KG1 (cell line): ENCODE results near the gene NCOR2.

Source experiments
- DNase-seq: peaks from one replicate; lab custom pipeline; 2025; lab: John Stamatoyannopoulos, UW

The NCOR2 gene

DNA sequence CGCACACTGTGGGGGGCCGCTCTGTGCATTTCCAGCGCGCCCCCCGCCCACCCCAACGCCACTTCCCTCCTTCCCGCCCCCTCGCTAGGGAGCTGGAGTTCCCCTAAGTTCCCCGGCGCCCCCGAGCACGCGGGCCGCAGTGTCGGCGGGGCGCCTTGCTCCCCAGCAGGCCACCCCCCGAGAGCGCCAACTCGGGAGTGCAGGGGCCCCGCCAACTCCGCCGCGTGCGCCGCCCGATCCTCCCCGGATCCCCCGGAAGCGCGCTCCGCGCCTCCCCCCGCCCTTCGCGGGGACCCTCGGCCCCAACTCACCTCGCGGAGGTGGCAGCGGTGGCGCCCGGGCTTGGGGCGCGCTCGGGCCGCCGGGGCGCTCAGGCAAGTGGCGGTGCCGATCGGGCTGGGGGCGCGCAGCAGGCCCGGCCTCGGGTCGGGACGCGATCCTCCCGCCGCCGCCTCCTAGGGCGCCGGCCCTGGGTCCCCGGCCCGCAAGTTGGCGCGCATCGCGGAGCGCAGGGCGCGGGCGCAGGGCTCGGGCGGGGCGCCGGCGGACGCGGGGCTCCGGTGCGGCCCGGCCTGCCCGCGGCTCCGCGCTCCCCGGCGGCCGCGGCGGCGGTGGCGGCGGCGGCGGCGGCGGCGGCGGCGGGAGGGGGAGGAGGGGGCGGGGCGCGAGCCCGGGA is at the start of gene NCOR2:
TSS of gene NCOR2 (minus strand) at position 616 of the 676 bp plus-strand sequence. CDS start 72,361 bp downstream, outside the sequence.
- no peak for DNase-seq

DNA sequence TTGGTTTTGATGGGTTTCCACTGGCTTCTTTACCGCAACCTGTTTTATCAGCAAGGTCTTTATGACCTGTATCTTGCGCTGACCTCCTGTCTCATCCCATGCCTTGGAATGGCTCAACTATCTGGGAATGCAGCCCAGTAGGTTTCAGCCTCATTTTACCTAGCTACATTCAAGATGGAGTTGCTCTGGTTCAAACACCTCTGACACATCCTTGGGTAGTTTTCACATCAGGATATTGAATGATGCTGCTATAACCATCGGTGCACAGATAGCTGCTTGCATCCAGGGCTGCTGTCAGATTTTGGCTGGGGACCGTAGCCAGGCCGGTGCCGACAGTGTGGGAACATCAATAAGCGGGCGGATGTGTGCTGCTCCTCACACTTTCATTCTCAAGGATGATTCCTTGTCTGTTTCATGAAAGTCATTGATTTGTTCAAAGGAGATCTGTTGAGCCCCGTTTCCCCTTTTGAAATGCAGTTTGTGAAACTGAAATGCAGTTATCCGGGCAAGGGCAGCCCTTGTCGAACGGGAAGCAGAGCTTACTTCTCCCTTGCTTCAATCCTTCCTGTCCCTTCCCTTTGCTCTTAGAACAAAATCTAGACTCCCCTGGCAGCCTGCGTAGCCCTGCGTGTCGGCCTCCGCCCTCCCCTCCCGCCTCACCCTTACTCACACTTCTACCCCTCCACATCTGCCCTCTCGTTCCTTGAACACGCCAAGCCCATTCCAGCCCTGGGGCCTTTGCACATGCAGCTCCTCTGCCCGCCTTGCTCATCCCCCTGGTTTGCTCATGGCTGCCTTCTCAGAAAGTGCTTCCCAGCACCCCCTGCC is 49.2 kb upstream of the NCOR2 start:
- DNase-seq: no peak

DNA sequence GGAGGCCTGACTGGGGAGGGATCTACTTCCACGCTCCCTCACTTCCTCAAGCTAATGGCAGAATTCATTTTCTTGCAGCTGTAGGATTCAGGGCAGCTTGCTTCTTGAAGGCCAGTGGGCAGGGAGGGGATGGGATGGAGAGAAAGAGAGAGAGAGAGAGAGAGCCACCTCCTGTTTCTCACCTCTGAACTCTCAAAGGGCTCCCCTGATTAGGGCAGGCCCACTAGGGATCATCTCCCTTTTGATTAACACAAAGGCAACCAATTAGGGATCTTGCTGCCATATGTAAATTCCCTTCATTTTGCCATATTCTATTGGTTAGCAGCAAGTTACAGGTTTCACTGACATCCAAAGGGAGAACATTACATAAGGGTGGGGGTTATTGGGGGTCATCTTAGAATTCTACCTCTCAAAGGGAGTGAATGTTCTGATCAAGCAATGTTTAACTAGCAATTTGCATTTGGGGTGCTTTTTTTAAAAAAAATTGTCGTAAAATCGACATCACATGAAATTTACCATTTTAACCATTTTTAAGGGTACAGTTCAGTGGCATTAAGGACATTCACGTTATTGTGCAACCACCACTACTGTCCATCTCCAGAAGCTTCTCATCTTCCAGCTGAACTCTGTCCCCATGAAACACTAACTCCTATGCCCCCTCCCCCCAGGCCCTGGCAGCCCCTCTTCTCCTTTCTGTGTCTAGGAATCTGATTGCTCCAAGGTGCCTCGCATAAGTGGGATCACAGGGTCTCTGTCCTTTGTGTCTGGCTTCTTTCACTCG is 47.3 kb upstream of the NCOR2 start:
- DNase-seq: no peak

DNA sequence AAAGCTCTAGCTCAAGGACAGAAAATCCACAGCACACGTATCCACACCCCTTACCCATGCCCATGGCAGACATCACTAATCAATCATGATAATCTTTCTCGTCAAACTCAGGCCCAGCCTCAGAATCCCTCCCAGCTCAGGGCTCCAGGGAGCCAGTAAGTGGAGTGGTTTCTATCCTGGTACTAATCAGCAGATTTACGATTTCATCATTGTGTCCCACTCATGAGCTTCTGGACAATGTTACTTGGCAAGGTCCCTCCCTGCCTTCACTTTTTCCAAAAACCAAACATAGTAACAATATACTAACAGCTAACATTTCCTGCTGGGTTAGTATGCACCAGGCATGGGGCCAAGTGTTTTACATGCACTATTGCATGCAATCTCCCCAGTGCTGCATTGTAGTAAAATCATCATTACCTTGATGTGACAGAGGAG is 45.8 kb upstream of the NCOR2 start:
- DNase-seq: no peak

DNA sequence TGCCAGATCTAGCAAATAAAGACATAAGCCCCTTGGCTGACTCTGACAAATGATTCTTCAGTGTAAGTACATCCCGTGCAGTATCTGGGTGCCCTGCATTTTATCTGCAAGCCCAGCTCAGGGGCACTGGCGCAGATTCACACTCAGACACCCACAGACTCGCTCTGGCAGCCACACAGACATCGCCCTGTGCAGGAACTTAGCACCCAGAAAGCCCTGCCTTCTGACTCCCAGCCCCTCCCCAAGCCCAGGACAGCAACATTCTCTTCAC is 44.9 kb upstream of the NCOR2 start:
- no peak for DNase-seq

DNA sequence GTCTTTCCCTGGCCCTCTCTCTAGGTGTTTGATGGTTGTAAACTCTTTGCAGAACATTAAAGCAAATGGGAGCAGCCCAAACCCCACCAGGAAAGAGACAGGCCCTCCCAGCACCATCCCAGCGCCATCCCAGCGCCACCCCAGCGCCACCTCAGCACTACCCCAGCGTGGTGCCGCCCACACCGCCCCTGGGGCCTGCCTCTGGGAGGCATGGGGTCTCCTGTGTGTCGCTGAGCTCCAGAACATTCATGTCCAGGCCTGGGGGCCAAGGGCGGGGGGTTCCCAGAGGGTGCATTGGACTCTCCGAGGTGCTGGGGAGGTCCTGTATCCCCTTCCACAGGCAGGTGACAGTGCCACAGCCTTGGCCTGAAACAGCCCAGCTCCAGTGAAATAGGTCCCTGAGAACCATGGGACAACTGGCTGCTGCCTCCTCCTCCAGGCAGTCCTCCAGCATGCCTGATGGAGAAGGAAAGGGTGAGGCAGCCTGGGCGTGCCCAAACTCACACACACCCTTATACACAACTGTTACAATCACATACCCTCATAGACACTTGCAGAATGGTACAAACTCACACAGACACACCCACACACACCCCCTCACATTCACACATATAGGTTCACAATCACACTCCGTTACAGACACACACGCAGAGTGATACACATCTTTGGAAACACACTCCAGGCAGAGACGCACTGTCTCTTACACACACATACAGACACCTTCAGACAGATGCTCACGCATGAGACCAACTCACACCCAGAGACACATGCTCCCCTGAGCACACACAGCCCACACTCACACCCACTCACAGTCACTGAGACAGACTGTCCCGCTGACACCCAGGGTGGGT is 44.4 kb upstream of the NCOR2 start:
- DNase-seq: no peak

DNA sequence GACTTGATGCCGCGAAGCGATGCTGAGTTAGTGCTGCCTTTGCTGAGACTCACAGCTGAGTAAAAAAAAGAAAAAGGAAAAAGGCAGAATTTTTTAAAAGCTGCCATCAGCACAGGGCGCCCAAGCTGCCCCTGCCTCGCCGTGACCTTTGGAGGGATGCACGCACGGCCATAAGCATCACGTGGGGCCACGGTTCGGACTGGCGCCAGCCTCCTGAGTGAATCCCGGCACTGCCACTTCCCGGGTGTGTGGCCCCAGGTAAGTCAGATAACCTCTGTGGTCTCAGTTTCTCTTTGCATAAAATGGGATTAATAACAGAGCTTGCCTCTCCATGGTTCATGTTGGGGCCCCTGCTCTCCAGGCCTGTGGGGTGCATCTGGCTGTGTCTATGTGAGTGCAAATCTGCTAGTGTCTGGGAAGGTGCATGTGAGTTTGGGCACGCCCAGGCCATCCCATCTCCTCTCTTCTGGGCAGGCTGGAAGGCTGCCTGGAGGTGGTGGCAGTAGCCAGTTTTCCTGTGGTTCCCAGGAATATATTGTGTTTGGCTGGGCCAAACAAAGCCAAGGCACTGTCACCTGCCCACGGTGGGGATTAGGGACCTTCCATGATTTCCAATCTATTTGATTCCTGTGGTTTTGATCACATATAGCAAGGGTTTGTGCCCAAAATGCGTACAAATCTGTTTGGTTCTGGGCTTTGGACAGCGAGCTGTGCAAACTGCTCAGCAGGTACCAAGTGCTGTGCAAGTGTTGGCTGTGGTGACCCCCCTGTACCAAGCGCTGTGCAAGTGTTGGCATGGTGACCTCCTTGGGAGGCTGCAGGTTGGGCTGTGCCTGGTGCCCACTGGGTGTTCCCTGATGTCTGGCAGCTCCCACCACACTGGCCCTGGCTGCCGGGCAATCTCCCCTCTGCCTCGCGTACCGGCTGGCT is 43.5 kb upstream of the NCOR2 start:
- DNase-seq: no peak

DNA sequence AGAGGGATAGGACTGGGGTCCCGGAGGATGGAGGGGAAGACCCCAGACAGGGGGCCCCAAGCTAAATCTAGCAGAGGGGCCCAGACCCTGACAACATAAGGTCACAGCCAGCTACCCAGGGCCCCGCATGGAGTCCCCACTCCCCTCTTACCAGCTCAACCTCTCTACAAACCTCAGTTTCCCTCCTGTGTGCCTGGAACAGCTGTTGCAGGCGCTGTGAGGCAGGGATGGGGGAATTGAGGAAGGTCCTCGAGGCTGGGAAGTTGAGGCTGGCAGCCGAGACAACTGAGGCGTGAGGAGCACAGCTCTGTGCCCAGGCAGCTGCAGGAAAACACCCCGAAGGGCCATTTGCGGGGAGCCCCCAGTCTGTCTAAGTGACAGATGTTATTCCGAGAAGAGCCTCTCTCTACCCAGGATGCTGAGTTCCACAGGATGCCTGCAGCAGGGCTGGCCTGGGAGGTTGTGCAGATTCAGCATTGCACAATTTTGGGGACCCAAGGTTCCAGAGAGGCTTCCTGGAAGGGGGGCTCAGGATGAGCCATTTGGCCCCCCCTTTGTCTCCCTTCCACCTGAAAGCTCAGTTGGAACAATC is 42.7 kb upstream of the NCOR2 start:
- DNase-seq: no peak

DNA sequence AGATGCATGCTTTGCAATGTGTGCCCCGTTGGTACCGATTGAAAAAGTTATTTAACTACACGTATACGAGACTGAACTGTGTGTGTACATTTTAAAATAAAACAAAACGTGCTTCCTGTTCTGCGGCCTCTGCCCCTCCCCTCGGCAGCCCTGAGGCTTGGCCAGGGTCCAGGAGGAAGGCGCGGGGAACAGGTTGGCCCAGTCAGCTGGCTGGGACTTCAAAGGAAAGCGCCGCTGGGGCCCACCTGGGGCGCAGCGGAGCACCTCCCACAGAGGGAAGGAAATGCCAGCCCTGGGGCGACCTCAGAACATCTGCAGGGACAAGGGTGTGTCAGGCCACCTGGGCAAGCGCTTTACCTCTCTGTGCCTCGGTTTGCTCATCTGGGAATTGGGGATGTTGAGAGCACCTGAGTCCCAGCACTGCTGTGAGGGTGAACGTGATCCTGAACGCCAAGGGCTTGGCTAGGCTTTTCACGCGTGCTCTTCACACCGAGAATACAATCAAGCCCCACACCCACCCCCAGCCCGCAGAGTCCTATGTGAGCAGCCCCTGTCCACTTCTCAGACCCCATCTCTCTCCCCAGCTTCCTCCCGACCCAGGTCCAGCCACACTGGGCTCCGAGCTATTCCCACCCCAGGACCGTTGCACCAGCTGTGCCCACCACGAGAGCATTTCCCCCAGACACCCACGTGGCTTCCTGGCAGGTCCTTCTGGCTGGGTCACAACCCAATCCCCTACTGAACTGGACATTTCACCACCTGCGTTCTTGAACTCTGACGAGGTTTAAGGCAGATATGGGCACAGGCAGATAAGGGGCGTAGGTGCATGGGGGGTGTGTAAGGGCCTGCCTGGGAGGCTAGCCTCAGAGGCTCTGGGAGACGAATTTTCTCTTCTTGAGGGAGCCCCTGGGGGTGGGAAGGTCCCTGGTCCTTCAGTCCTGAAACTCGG is 41.9 kb upstream of the NCOR2 start:
- DNase-seq: peak; percentile 77

DNA sequence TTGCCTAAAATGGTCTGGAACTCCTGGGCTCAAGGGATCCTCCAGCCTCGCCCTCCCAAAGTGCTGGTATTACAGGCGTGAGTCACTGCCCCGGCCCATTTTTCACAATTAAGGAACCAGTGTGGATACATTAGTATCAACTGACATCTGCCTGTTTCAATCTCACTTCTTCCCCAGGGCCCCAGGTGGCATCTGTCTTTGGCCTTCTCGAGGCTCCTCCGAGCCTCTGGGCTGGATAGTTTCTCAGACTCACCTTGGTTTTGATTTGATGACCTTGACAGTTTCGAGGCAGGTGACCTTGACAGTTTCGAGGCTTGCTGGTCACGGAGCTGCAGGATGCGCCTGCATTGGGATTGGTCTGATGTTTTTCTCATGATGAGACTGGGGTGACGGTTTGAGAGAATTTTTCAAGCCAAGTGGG is 41.0 kb upstream of the NCOR2 start:
- DNase-seq: no peak

DNA sequence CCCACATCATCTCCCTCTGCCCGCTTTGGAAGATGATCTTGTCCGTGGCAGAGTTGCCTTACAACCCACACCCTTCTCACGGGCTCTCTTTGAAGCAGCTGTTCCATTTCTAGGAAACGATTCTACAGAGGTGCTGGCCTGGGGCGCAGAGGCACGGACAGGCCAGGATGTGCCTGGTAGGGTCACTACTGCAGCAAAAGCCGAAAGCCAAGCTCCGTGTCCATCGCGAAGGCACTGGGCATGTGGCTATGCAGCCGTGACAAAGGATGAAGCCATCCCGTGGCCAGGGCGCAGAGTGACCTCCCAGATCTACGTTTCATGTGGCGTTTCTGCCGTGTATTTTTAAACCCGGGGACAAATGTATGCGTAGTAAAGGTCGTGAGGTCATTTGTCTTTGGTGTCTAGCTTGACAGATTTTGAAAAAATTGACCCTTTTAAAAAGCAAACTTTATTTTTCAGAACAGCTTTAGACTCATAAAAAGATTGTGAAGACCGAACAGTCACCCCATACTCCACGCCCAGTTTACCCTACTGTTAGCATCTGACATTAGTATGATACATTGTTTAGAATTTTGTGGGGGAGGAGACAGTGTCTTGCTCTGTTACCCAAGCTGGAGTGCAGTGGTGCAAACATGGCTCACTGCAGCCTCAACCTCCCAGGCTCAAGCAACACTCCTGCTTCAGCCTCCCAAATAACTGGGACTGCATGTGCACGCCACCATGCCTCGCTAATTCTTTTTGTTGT is 40.4 kb upstream of the NCOR2 start:
- no peak for DNase-seq

DNA sequence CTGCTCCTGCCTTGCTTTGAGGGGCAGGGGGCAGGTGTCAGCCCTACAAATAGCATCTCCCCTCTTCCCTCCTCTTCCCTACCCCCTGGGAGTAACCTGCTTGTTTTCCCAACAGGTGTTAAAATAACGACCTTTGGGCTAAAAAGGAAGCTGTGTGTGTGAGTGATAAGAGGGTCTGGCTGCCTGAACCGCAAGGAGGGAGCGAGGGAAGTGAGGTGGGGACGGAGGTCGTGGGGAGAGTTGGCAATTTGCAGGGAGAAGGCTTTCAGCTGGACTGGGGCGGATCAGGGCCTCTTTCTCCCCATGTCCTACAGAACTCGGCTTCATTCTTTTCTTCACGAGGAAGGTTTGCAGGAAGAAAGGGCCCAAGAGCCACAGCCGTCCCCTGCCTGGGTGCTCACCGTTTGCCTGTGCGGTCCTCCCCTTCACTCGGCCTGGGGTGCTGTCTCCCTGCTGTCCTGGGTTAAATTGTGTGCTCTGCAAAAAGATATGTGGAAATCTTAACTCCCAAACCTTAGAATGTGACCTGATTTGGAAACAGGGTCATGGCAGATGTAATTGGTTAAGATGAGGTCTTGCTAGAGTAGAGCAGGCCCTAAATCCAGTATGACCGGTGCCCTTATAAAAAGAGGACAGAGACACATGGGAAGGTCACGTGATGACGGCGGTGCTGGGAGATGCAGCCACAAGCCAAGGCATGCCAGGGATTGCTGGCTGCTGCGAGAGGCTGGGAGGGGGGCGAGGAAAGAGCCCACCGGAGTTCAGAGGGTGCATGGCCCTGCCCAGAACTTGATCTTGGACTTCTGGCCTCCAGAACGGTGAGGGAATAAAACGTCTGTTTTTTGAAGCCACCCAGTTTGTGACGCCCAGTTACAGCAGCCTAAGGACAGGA is 38.7 kb upstream of the NCOR2 start:
- no peak for DNase-seq

DNA sequence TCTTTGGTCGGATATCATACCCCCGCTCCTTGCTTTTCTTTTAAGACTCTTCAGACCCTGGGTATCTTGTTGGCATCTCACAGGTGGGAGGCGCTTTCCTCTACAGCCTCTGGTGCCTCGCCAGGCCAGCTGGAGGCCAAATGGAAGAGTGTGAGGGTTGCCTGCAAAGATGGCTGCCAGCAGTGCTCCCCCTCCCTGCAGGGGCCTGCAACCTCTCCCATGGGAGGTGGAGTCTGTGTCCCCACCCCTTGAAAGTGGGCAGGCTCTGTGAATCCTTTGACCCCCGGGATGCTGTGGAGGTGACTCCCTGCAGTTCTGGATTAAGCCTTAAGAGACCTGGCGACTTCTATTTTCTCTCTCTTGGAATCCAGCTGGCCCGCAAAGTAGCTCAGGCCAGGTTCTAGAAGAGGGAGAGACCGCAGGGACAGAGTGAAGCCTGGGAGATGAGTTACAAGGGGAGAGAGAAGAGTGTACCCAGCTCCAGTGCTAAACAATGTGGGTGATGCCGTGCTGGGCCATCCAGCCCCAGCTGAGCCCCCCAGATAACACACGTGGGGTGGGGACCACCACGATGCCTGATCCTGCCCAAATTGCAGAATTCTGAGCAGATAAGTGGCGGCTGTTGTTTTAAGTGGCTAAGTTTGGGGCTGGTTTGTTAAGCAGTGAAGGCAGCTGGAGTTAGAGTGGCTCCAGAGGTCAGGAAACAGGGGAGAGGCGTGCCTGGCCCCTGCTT is 37.9 kb upstream of the NCOR2 start:
- DNase-seq: no peak

DNA sequence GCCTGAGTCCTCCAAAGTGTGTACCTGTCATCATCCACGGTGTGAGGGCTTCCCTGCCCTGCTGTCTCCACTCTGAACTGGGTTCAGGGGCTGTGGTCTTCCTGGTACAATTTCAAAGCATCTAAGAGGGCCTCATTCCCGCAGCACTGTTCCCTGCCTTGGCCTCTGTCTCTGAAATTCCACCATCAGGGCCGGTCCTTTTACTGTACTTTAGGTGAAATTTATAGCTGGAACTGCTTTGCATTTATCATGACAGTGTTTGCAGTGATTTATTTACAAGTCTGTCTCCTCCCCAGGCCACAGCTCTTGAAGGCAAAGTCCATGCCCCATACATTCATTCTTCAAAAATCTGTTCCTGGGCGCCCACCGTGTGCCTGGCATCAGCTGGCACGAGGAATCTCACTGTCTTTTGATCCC is 36.9 kb upstream of the NCOR2 start:
- no peak for DNase-seq

DNA sequence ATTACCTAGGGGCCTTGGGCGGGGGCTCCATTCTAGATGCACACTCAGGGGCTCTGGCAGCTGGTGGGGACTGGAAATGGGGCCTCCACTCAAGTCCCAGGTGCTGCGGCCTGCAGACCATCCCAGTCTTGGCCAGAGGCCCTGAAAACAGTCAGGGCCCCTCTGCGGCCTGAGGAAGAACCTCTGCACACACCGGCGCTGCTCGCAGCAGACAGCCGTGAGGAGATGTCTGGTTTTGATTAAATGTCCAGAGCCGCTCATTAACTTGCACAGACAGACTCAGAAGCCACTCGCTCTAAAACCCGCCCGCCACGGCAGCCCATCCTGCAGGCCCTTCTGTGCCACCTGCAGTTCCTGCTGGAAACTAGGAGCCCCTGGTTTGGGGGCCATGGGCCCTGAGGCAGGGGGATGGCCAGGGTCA is 36.4 kb upstream of the NCOR2 start:
- DNase-seq: no peak

DNA sequence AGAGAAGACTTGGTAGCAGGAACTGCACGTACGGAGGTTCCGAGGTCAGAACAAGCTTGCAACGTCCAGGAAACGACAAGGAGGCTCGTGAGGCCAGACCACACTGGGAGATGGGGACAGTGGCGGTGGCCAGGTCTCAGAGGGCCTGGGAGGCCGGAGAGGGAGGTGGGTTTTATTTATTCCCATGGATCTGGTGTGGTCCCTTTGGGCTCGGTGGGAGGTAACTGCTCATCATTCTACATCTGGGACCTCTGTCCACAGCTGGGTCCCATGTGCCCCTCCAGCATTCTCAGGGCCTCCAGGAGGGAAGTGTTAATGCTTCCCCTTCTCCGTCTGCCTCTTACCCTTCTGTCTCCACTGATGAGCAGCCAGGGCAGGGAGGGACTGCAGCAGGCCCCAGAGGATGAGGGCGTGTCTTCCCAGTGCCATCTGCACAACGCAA is 35.7 kb upstream of the NCOR2 start:
- DNase-seq: no peak

DNA sequence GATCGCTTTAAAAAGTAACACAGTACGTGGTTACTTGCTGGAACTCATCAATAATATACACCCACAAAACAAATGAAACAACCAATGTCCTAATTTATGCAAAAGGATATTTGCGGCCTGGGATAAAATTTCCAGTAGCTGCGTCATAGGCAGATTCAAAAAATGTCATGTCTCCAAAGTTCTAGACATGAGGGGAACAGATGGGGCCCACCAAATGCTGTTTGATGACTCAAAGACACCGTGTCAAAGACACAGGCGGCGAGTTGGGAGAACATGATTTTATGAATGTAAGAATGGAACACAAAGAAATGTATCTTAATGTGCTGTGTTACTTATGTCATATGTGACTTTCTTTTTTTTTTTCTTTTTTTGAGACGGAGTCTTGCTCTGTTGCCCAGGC is 34.3 kb upstream of the NCOR2 start:
- no peak for DNase-seq
